ENCODE data around the gene ITM2C.

ITM2C gene

DNA sequence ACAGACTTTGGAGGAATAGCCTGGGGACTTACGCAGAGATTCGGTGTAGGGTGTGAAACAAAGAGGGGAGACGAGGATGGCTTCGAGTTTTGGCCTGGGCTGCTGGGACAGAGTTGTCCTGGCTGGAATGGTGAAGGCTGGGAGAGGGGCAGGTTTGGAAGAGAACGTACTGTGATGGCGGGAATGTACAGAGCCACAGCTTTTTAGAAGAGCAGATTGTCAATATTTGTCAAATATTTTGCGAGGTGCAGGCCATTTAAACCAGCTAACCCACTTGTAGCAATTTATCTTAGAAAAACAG lies 14.4 kb upstream of the ITM2C start:
- no peak for DNase-seq (ENCODE audit: low read depth in 2 of 2)

DNA sequence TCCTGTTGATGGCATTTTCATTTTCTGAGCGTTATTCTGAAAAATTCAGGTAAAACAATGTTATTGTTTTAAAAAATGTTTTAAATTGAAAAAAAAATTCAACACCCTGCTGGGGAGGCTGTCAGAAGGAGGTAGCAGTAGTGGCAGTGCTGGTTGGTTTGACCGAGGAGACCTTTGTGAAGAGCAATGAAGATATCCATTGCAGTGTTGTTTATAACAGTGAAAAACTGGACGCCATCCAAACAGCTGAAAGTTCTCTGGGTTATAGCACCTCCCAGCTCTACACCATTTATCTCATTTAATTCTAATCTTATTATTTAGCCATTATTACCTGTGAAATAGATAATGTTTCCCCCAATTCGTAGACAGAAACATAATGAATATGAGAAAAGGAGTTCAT lies 12.6 kb upstream of the ITM2C start:
- no peak for DNase-seq (ENCODE audit: low read depth in 2 of 2)

DNA sequence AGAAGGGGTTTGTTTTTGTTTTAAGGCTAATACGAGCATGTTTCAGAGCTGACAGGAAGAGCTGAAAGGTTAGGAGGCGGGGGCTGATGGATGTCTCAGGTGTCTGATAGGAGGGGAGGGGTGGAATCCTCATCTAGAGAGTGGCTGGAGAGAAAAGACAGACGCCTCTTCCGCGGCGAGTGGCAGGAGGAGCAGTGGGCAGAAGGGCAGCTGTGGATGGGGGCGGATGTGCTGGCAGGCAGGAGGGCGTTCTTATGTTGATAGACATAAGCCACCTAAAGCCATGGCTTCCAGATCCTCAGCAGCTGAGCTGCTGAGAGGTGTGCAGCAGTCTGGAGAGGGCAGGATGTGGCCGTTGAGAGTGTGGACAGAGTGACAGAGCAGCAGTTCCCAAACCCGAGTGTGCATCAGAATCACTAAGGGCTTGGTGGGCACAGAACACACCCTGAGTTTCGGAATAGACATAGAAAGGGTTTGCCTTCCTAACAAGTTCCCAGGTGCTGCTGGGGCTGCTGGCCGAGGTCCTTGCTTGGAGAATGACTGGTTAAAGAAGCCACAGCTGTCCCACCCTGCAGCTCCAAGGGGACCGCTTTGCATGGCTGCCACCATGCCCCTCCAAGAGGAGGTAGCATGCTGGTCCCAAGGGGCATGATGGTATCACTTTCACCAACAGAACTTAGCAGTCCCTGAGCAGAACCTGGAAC lies 3.0 kb upstream of the ITM2C start:
- DNase-seq (ENCODE audit: low read depth in 2 of 2): no peak

DNA sequence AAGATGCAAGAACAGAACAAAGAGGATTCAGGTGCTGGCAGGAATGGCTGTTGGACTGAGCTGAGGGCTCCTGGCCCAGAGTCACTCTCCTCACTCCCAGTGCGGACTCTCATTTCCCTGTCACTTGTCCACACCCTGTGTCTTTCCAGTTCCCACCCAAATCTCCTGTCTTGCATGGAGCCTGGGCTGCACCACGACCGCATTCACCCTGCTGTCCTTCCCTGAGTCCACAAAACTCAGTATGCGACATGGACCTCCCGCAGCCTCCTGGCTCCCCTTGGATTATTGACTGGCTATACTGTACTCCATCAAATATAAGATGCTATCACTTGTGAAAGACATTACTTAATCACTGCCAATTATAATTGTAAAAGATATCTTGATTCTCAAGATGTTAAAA lies 2.5 kb upstream of the ITM2C start:
- no peak for DNase-seq (ENCODE audit: low read depth in 2 of 2)

DNA sequence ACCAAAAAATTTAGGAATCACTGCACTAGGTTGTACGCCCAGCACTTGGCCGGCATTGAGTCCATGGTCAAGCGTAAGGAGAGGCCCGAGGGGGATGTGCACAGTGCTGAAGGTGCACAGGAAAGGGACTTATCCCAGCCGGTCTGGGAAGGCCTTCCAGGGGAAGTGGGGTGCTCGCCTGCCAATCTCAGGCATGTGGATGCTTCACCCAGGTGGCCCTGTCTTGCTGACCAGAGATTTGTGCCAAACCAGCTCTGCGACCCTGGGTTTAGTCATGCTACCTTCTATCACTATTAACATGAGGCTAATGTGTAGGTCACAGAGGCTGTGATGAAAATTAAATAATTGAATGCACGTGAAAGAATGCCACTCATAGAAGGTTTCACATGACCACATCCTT lies 1.7 kb upstream of the ITM2C start:
- no peak for DNase-seq (ENCODE audit: low read depth in 2 of 2)

DNA sequence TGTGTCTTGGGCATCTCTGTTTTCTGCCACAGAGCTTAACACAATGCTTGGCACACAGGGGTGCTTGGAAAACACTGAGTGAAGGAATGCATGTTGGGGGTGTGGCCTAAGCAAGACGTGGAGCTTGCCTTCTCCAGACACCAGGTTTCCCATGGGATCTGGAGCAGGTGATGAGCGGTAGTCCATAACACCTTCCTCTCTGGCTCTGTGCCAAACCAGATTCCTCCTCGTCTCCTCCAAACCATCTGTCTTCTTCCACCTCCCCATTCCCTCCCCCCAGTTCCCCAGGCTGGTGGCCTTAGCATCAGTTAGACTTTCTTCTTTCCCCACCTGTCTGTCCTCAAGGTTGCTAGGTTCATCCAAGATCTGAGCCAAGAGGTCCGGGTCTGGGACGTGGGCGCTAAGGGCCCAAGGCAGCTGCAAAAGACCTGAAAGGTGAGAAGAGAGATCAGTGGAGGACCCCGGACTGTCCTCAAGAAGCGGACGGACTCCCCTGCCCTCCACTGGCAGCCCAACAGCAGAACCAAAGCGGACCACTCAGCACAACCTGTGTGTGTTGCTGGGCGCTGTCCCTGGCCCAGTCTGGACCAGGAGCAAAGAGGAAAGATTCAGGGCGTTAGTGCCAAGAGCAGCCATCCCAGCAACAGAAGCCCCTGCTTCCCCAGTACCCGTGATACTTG lies 1.2 kb upstream of the ITM2C start:
- no peak for DNase-seq (ENCODE audit: low read depth in 2 of 2)

DNA sequence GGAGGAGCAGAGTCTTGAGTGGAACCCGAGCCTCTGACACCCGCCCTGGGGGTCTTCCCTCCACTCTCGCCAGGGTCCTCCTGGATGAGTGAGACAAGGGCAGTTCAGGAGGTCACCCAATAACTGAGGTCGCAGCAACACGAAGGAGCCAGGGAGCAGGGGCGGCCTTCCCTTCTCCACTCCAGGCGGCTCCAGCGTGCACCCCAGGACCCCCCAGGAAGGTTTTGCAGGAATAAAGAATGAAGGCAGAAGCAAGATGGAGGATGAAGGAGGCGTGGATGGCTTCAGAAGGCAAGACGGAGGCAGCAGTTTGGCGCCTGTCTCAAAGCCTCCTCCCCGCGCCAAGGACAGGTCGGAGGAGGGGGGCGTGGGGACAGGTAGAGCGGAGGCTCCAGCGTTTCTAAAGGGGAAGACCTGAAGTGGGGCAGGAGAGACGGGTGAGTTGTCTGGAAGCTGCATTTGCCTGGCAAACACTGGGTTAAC lies 579 bp upstream of the ITM2C start:
- DNase-seq (ENCODE audit: low read depth in 2 of 2): no peak

DNA sequence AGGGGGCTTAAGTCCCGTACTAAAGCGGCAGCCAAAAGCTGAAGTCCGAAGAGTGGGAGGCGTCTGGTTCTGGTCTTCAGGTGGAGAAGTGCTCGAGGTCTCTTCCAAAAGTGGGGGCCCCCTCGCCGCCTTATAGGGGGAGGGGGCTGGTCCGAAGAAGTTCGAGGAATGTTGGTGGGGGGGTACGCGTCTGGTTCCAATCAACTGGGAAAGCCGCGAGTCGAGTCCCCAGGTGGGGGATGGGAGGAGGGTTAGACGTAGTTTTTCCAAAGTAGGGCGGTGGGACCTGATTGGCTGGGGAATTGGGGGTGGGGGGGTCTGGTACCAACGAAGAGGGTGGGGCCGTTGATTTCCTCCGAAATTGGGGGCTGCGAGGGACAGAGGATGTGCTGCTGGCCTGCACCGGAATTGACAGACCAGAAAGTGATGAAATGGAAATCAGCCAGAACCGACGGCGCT lies 594 bp downstream of the ITM2C start:
- DNase-seq (ENCODE audit: low read depth in 2 of 2): no peak

DNA sequence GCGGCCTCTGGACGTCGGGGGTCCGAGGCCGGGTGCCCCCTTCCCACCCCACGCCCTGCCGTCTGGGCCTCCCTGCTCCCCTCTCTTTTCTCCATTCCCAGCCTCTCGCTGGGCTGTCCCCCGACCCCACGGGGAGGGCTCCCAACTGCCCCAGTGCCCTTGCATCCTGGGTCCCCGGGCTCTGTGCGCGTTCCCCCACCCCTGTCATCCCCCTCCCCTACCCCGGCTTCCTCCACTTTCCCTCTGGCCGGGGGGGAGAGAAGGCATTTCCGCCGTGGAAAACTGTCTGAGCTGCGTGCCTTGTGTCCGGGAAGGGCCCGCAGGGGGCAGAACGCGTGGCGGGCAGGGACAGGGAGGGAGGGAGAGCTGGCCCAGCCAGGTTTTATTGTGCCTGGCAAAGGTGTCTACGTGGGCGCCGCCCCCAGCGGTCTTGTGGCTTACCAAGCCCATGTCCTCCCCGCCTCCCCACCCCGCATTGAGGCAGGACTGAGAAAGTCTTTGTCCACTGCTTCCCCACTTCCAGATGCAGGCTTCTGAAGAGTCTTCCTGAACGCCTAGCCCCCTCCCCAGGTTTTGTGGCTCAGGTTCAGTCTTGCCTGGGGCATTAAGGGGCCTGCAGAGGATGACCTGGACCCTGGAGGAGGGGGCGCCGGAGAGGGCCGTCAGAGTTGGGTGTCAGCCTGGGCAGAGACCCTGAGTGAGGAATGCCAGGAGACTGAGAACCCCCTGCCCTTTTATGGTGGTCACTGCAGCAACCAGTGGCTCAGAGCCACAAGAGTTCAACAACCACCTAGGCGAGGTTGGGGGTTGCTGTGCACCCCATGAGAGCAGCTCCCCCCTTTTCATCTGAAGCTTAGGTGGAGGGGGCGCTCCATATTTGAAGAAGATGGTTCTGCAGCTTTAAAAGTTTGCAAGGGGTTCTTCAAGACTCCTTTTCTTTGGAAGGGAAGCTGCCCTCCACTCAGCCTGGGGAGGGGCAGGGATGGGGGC lies 1.3 kb downstream of the ITM2C start:
- DNase-seq (ENCODE audit: low read depth in 2 of 2): no peak

DNA sequence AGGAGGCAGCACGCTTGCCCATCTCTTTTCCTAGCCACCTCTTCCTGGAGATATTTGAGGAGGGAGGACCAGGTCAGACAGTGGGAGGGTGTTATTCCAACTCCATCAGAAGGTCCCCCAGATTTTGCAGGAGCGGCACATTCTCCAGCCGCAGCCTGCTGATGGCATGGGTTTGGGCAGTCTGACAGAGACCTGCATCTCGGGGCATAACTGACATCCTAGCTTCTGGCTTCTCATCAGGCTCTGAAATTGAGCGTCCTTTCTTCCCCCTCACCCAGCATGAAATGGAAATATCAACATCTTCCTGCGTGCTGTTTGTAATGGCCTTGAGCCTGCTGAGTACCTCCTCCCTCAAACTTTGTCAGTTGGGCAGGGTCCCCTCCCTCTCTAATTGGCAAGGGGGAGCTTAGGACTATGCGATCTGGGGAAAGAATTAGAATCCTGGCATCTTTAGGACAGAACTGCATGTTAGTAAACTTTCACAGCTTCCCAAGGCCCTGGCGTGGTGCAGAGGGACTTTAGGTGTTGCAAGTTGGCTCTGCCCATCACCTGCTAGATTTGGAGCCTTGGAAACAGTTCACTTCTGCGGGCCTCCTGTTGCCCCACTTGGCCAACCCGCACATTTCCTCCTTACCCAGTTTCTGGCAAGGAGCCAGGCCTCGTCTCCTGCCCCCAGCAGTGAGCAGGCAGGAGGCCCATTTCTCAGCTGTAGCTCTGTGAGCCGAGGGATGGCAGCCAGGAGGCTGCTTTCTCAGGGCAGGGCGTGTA lies 2.2 kb downstream of the ITM2C start:
- no peak for DNase-seq (ENCODE audit: low read depth in 2 of 2)

DNA sequence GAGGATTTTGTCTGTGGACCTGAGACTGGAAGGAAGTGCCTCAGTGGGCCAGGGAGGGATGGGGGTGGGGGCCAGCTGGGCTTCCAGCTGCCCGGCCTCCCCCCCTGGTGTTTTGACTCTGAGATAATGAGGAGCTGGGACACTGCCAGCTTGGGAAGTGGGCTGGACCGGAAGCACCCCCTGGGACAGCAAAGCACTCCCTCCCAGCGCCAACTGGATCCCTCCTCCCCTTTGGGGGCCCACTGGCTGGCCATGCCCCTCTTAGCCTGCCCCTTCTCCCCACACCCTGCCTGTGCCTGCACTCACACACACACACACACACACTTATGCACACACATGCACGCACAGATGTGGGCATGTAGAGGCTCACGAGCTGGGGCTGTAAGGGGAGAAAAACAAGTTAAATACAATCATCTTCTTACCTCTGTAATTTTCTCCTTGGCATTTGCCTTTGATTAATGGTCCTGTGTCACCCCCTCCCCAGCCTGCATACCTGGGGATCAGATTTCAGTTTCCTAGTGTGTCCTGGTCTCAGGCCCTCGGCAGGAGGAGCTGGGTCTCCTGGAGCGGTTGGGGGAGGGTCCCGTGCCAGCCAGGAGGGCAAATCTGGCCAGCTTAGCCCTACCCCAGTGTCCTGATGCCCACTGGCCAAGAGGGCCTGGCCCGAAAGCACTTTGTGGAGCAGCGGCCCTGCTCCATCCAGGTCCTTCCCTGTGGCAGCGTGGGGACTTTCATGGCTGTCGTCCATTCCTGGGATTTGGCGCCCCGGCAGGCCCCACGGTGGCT lies 3.6 kb downstream of the ITM2C start:
- DNase-seq (ENCODE audit: low read depth in 2 of 2): no peak

DNA sequence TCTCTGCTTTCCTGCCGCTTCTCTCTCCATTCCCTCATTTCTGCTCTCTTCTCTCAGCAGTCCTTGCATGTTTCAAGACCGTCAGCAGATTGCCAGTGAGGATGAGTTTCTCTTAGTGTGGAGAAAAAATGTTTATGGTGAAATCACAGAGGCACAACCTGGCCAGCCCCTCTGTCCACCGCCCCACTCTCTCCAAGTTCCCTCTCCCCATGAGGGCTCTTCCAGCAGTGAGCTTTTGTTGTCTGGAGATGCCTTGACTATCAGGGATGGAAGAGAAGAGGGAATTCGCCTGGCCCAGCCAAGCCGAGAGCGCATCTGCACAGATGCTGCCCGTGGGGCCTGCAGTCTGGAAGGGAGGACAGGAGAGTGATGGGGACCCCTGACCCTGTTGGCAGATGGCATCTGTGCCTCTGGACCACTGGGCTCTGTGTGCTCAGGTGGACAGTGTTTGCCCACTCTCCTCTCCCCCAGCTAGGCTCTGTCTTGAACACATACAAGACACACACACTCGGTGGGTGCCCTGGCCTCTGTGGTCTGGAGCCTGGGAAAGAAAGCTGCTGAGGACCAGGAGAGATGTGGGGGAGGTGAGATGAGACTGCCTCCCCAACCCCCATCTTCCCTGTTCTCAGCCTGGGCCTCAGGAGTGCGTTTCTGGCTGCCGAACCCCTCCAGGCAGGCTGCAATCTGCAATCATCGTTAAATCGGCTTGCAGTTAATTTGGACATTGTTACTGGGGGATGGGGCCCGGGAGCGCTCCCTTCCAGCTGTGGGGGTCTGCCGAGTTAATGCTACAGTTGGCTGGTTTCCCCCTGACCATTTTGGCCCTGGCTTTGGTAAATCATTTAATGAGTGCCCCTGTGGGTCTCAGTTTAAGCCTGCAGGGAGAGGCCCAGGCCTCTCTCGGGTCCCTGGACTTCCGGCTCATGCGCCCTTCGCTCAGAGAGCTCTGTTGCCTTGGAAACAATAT lies 4.5 kb downstream of the ITM2C start:
- no peak for DNase-seq (ENCODE audit: low read depth in 2 of 2)

DNA sequence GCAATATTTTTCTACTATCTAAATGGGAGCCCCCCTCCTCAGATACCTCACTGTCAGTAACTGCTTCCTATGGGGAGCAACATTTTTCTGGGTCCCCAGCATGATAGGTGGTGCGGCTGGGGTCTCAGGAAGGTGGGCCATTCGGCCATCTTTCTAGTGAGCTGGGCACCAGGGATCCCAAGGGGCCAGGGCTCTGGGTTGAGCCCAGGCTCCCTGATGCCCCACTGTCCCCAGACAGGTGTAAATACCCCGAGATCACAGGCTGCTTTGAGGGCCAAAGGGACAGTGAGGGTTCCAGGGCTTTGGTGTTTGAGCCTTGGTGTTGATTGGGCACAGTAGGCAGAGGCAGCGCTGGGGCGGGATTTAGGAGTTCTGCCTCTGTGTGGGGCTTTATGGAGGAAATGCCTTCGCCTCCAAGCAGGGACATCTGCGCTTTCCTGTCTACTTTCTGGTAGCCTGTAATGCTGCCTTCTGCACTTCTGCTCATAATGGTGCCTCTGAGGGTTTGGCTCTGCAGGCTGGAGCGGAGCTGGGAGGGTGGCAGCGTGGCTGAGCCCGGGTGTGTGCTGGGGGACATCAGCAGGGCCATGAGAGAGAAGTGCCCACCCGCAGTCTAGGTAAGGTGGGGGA lies 5.3 kb downstream of the ITM2C start:
- DNase-seq (ENCODE audit: low read depth in 2 of 2): no peak

DNA sequence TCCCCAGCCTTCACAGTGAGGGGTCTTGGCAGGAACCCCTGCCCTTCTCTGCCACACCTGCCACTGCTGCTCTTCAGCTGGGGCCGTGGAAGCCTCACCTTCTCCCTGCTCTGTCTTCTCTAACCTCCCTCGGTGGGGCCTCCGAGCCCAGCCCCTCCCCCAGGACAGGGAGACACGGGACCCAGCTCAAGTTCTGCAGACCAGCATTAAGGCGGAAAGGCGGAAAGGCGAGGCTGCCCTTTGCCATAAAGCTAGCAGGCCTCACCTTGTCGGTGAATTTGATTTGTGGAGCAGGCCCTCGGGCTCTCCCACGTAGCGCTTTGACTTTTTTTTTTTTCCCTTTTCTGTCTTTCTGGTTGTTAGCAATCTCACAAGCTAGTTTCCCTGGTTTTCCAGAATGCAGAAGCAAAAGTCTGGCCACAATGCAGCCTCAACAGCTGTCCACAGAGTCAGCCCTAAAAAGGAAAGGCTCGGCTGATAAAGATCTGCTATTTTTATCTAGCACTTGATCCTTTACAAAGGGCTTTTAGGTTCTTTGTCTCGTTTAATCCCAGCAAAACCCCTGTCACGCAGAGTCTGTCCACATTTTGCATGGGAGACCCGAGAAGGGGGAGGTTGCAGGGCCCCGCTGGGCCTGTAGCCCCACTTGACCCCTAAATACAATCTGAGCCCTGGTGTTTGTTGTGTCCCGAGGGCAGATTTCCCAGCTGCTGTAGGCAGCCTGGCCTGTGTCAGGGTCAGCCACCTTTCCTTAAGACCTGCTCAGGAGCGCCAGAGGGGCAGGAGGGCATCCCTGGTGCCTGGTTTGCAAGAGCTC lies 6.0 kb downstream of the ITM2C start:
- no peak for DNase-seq (ENCODE audit: low read depth in 2 of 2)

DNA sequence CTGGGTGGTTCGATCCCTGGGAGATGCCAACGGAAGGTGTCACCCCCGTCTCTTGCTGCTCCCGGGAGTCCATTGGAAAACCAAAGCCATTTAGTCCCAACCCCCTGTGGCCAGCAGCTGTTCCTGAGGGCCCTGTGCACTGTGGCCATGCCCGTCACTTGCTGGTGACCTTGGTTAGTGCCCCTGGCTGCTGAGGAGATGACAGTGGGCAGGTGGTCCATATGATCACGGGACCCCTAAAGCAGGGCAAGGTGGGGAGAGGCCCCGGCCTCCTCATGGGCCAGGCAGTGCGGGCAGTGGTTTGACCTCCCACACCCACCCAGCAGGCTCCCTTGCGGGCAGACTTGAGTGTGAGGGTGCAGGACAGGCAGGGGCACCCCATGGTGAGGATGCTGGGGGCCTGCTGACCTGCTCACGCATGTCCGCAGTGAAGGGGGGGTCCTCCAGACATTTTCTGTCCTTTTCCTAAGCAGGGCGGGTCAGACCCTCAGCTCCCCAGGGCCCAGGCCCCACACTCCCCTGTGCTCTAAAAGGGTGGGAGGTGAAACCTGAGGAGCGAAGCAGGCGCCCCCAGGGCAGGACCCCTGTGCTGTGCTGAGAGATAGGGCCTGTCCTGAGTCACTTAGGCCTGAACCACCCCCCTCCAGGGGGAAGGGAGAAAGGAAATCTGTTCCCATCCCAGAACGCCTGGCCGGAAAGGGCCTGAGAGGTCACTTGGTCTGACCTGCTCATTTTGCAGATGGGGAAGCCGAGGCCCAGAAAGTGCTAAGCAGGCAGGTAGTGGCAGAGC lies 6.8 kb downstream of the ITM2C start:
- DNase-seq (ENCODE audit: low read depth in 2 of 2): no peak

DNA sequence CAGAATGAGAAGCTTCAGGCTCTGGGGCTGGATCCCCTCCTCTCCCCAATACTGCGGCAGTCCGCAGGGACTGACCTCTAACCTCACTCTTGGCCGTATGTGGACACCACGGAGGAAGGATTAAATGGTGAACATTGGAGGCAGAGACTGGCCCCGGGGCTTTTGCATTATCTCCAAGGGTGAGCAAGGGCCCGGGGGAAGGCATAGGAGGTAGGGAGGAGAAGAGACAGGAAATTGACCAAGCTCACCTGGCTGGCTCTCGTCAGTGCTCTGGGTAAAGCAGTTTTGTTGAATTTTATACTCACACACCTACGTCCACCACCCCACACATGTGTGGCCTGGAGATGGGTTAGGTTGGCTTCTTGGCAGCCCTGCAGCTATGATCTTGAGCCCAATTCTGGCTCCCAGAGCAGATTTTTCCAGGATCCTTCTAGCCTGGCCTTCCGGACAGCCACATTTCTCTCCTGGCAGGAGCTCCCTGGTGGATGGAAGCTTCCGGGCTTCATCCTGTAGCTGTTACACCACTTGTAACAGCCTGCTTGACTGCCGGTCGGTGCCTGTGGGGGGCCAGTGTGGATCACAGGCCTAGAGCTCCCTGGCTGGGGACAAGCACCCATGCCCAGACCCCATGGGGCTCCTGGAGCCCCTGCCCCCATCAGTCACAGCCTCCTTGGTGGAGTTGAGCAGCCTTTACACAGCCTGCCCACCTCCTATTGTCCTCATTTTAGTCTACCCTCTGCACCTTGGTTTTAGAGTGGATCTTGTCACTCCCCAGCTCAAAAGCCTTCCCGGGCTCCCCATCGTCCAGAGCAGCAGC lies 7.6 kb downstream of the ITM2C start:
- no peak for DNase-seq (ENCODE audit: low read depth in 2 of 2)

All from activated CD4-positive, alpha-beta T cell treated with anti-CD3 and anti-CD28 coated beads for 24 hours (primary cell).